MM.1S (cell line): ENCODE measurements around the gene MED27.

Experiments
- DNase-seq: peaks from one replicate; pipeline ENCODE4 v3.0.0-alpha.2; 2015
- H2AFZ ChIP-seq: fragments of 300-600 bp; sonication (generic); 2 replicates; pipeline ENCODE4 v1.6.0; 2016; ENCODE audit warnings: antibody characterized with exemption, low read length
- H3F3A ChIP-seq: fragments of 300-600 bp; sonication (generic); 2 replicates; pipeline ENCODE4 v1.6.1; 2016; ENCODE audit warnings: mild to moderate bottlenecking, antibody characterized with exemption, low read length, moderate library complexity, mixed read lengths; ENCODE audit not compliant: insufficient read depth
- H3K27ac ChIP-seq: fragments of 300-600 bp; sonication (generic); 2 replicates; pipeline ENCODE4 v1.5.1; 2016; ENCODE audit warnings: mild to moderate bottlenecking, low read length
- H3K27me3 ChIP-seq: fragments of 300-600 bp; sonication (generic); replicated peaks from 2 replicates; pipeline ENCODE4 v1.6.0; 2016; ENCODE audit warnings: low read length; ENCODE audit not compliant: insufficient read depth
- H3K36me3 ChIP-seq: fragments of 300-600 bp; sonication (generic); replicated peaks from 2 replicates; pipeline ENCODE4 v1.6.1; 2016; ENCODE audit warnings: mild to moderate bottlenecking, low read length, mixed read lengths; ENCODE audit not compliant: insufficient read depth
- H3K4me1 ChIP-seq: fragments of 300-600 bp; sonication (generic); 2 replicates; pipeline ENCODE4 v1.6.1; 2016; ENCODE audit warnings: low read length, mixed read lengths
- H3K4me2 ChIP-seq: fragments of 300-600 bp; sonication (generic); 2 replicates; pipeline ENCODE4 v1.6.0; 2016; ENCODE audit warnings: low read depth, low read length
- H3K4me3 ChIP-seq: fragments of 300-600 bp; sonication (generic); 2 replicates; pipeline ENCODE4 v1.5.1; 2016; ENCODE audit warnings: low read length, mixed read lengths
- H3K79me2 ChIP-seq: fragments of 300-600 bp; sonication (generic); 2 replicates; pipeline ENCODE4 v1.6.1; 2016; ENCODE audit warnings: mixed run types, low read length, mixed read lengths
- H3K9ac ChIP-seq: fragments of 300-600 bp; sonication (generic); 2 replicates; pipeline ENCODE4 v1.6.1; 2016; ENCODE audit warnings: low read length, mixed read lengths
- H3K9me2 ChIP-seq: fragments of 300-600 bp; sonication (generic); replicated peaks from 2 replicates; pipeline ENCODE4 v1.6.1; 2016; ENCODE audit warnings: mild to moderate bottlenecking, low read length, mixed read lengths; ENCODE audit not compliant: insufficient read depth
- H3K9me3 ChIP-seq: fragments of 300-600 bp; sonication (generic); replicated peaks from 2 replicates; pipeline ENCODE4 v1.6.1; 2016; ENCODE audit warnings: mild to moderate bottlenecking, low read length, mixed read lengths; ENCODE audit not compliant: insufficient read depth
- H4K20me1 ChIP-seq: fragments of 300-600 bp; sonication (generic); 2 replicates; pipeline ENCODE4 v1.6.1; 2016; ENCODE audit warnings: mild to moderate bottlenecking, low read length, moderate library complexity, mixed read lengths; ENCODE audit not compliant: insufficient read depth
- CTCF ChIP-seq: fragments of 300-600 bp; sonication (generic); IDR thresholded peaks from 2 replicates; pipeline ENCODE4 v1.5.1; 2016; ENCODE audit warnings: antibody characterized with exemption, low read length, mixed read lengths
- EZH2 ChIP-seq: fragments of 300-600 bp; sonication (generic); optimal IDR thresholded peaks from 2 replicates; pipeline ENCODE3; 2017; ENCODE audit warnings: low read depth, mild to moderate bottlenecking, antibody characterized with exemption, low read length, mixed read lengths
- EZH2phosphoT487 ChIP-seq: fragments of 300-600 bp; sonication (generic); IDR thresholded peaks from 2 replicates; pipeline ENCODE4 v1.6.1; 2018; ENCODE audit warnings: antibody characterized with exemption, low read length

MED27 gene

GRCh38 chr9:131969469-131969989 lies 110.1 kb downstream of the MED27 start:
- H3K4me1 ChIP-seq = no peaks in the 10 kb centered on the region
- H3K9ac ChIP-seq = no peak overlapping the region
- H3K9me3 ChIP-seq = no peaks in the 10 kb centered on the region
- no peak for DNase-seq
- no peak overlapping the region for H3K4me3 ChIP-seq
- no peaks in the 10 kb centered on the region for H4K20me1 ChIP-seq
- H3K27me3 ChIP-seq = no peaks in the 10 kb centered on the region
- no peaks in the 10 kb centered on the region for H3K79me2 ChIP-seq
- H3K36me3 ChIP-seq = no peaks in the 10 kb centered on the region
- H3K4me2 ChIP-seq = no peak overlapping the region
- no peak overlapping the region for H3K27ac ChIP-seq
- H3F3A ChIP-seq = no peaks in the 10 kb centered on the region
- TF ChIP-seq EZH2 = no peak
- H2AFZ ChIP-seq = no peak overlapping the region
- no peaks in the 10 kb centered on the region for H3K9me2 ChIP-seq

GRCh38 chr9:131968632-131969031 lies 111.0 kb downstream of the MED27 start:
- H4K20me1 ChIP-seq = no peaks in the 10 kb centered on the region
- no peaks in the 10 kb centered on the region for H3K9me3 ChIP-seq
- H3K9me2 ChIP-seq = no peaks in the 10 kb centered on the region
- H3F3A ChIP-seq = no peaks in the 10 kb centered on the region
- DNase-seq = no peak
- no peak overlapping the region for H3K27ac ChIP-seq
- H3K79me2 ChIP-seq = no peaks in the 10 kb centered on the region
- TF ChIP-seq EZH2phosphoT487 (no peak), CTCF (no peak), EZH2 (no peak)
- H3K36me3 ChIP-seq = no peaks in the 10 kb centered on the region
- H3K4me2 ChIP-seq = no peak overlapping the region
- H3K4me1 ChIP-seq = no peaks in the 10 kb centered on the region
- H3K27me3 ChIP-seq = no peaks in the 10 kb centered on the region
- no peak overlapping the region for H2AFZ ChIP-seq
- H3K4me3 ChIP-seq = no peak overlapping the region
- no peak overlapping the region for H3K9ac ChIP-seq

GRCh38 chr9:131965841-131966240 lies 113.8 kb downstream of the MED27 start:
- Histone ChIP-seq H3K9me3 (no peaks in the 10 kb centered on the region), H3K79me2 (no peaks in the 10 kb centered on the region), H3F3A (no peaks in the 10 kb centered on the region), H3K9ac (no peak overlapping the region), H3K9me2 (no peaks in the 10 kb centered on the region), H3K27ac (no peak overlapping the region), H3K4me1 (no peaks in the 10 kb centered on the region), H3K36me3 (no peaks in the 10 kb centered on the region), H4K20me1 (no peaks in the 10 kb centered on the region), H3K27me3 (no peaks in the 10 kb centered on the region), H3K4me3 (no peak overlapping the region), H3K4me2 (no peak overlapping the region), H2AFZ (no peak overlapping the region)
- no peak for DNase-seq
- TF ChIP-seq CTCF = no peak
- TF ChIP-seq EZH2phosphoT487 = no peak
- TF ChIP-seq EZH2 = no peak

GRCh38 chr9:131965103-131965502 lies 114.6 kb downstream of the MED27 start:
- no peak for DNase-seq
- no peak overlapping the region for H3K9ac ChIP-seq
- H4K20me1 ChIP-seq = no peaks in the 10 kb centered on the region
- no peaks in the 10 kb centered on the region for H3K27me3 ChIP-seq
- H3K4me3 ChIP-seq = no peak overlapping the region
- H2AFZ ChIP-seq = no peak overlapping the region
- H3K9me2 ChIP-seq = no peaks in the 10 kb centered on the region
- H3K79me2 ChIP-seq = no peaks in the 10 kb centered on the region
- H3K27ac ChIP-seq = no peak overlapping the region
- H3F3A ChIP-seq = no peaks in the 10 kb centered on the region
- H3K4me1 ChIP-seq = no peaks in the 10 kb centered on the region
- H3K9me3 ChIP-seq = no peaks in the 10 kb centered on the region
- no peak overlapping the region for H3K4me2 ChIP-seq
- TF ChIP-seq CTCF (no peak), EZH2phosphoT487 (no peak), EZH2 (no peak)
- no peaks in the 10 kb centered on the region for H3K36me3 ChIP-seq
